ENCODE measurements around the gene ACOT6.

GRCh38 chr14:73616831-73617230 is 4.5 kb downstream of the ACOT6 start:
- TF ChIP-seq YY1 (IDR thresholded peaks at IDR 0.05; ENCODE audit: low read depth) (no peak), POLR2AphosphoS5 (IDR thresholded peaks at IDR 0.05; ENCODE audit: low read depth, low read length) (no peak), CTCF (IDR thresholded peaks at IDR 0.05) (no peak), GABPA (IDR thresholded peaks at IDR 0.05; ENCODE audit: low read depth) (no peak), RAD21 (IDR thresholded peaks at IDR 0.05; ENCODE audit: low read length) (no peak), MEF2A (IDR thresholded peaks at IDR 0.05; ENCODE audit: borderline replicate concordance, low read depth) (no peak), RFX5 (IDR thresholded peaks at IDR 0.05; ENCODE audit: low read length) (no peak), ELF1 (IDR thresholded peaks at IDR 0.05) (no peak), TEAD4 (IDR thresholded peaks at IDR 0.05; ENCODE audit: borderline replicate concordance, insufficient read depth) (no peak), FOXM1 (IDR thresholded peaks at IDR 0.05; ENCODE audit: low read depth) (no peak), USF2 (IDR thresholded peaks at IDR 0.05; ENCODE audit: borderline replicate concordance, low read depth, low read length) (no peak), TAF1 (IDR thresholded peaks at IDR 0.05; ENCODE audit: borderline replicate concordance, low read depth, low read length) (no peak), REST (IDR thresholded peaks at IDR 0.05; ENCODE audit: low read depth, low read length) (no peak)
